ENCODE results near the gene DOP1B.
A peak's percentile ranks its signal among the peaks of the same experiment; 100 is the strongest.
"Not testable (repeated sequence)": the region's sequence is repeated elsewhere in the genome, so short reads cannot be mapped to it uniquely, and the experiment has no call there.

Gene DOP1B

GRCh38 chr21:36134803-36135390 lies 21.7 kb upstream of the DOP1B start, which contains the start of gene CBR3:
CBR3 (plus strand) TSS chr21:36135079; CDS start chr21:36135193, 114 bp downstream.
- peak; percentile 71 for DNase-seq (ENCODE audit: low spot score)

GRCh38 chr21:36135391-36136102 lies 21.1 kb upstream of the DOP1B start:
- peak; percentile 87 for DNase-seq (ENCODE audit: low spot score)

GRCh38 chr21:36139791-36140190 lies 16.8 kb upstream of the DOP1B start:
- DNase-seq (ENCODE audit: low spot score): not testable (repeated sequence)

GRCh38 chr21:36141513-36141925 lies 15.1 kb upstream of the DOP1B start:
- DNase-seq (ENCODE audit: low spot score): peak; percentile 56

GRCh38 chr21:36144233-36144632 lies 12.4 kb upstream of the DOP1B start:
- DNase-seq (ENCODE audit: low spot score): not testable (repeated sequence)

- no peak for DNase-seq (ENCODE audit: low spot score)
These were observed 11.4 kb upstream of the DOP1B start for GRCh38 chr21:36145259-36145658.

GRCh38 chr21:36147911-36148310 lies 8.7 kb upstream of the DOP1B start:
- no peak for DNase-seq (ENCODE audit: low spot score)

- no peak for DNase-seq (ENCODE audit: low spot score)
These were observed 7.7 kb upstream of the DOP1B start for GRCh38 chr21:36148886-36149285.

- DNase-seq (ENCODE audit: low spot score): peak; percentile 63
These were observed 6.6 kb upstream of the DOP1B start for GRCh38 chr21:36149788-36150711.

- no peak for DNase-seq (ENCODE audit: low spot score)
These were observed 853 bp upstream of the DOP1B start for GRCh38 chr21:36155603-36156338.

GRCh38 chr21:36156339-36156814 lies 247 bp upstream of the DOP1B start:
- peak; percentile 99 for DNase-seq (ENCODE audit: low spot score)

GRCh38 chr21:36159356-36159921 lies 2.8 kb downstream of the DOP1B start:
- DNase-seq (ENCODE audit: low spot score): no peak

- DNase-seq (ENCODE audit: low spot score): no peak
These were observed 4.2 kb downstream of the DOP1B start for GRCh38 chr21:36160850-36161178.

- no peak for DNase-seq (ENCODE audit: low spot score)
These were observed 6.0 kb downstream of the DOP1B start for GRCh38 chr21:36162631-36163030.

GRCh38 chr21:36163750-36164741 lies 7.4 kb downstream of the DOP1B start:
- DNase-seq (ENCODE audit: low spot score): no peak

- DNase-seq (ENCODE audit: low spot score): no peak
These were observed 8.7 kb downstream of the DOP1B start for GRCh38 chr21:36165356-36165755.

GRCh38 chr21:36166705-36167104 lies 10.1 kb downstream of the DOP1B start:
- no peak for DNase-seq (ENCODE audit: low spot score)

GRCh38 chr21:36167541-36167940 lies 10.9 kb downstream of the DOP1B start:
- DNase-seq (ENCODE audit: low spot score): no peak

GRCh38 chr21:36169470-36170128 lies 13.0 kb downstream of the DOP1B start:
- no peak for DNase-seq (ENCODE audit: low spot score)

GRCh38 chr21:36170823-36171222 lies 14.2 kb downstream of the DOP1B start:
- DNase-seq (ENCODE audit: low spot score): no peak
